CD4-positive, alpha-beta T cell treated with Interleukin-1 beta for 1 hour (primary cell): Measurements from ENCODE around the gene UNC79.

Experiments used
- DNase-seq, 2 donors: peaks; one replicate each; pipeline ENCODE4 v3.0.0-alpha.2; 2020 to 2022

The UNC79 gene

GRCh38 chr14:93712838-93713724 lies 282.3 kb downstream of the UNC79 start:
- no peak for DNase-seq

- no peak for DNase-seq
Measured at GRCh38 chr14:93713726-93714405, 283.1 kb downstream of the UNC79 start.

DNA sequence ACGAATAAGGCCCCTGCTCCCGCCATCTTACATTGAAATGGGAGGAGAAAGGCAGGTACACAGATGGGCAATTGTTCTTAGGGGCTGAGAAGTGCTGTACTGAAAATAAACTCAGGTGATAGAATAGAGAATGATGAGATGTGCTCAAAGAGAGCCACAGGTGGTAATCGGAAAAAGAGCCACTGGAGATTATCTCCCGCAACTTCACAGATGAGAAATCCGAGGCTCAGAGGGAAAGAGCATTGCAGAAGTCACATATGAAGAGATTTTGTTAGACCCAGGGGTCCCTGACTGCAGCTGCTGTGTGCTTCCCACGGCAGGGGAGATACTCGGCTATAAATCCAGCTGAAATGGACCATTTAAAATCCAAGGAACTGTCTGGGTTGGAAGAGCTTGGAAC lies 283.9 kb downstream of the UNC79 start:
- DNase-seq = no peak

DNA sequence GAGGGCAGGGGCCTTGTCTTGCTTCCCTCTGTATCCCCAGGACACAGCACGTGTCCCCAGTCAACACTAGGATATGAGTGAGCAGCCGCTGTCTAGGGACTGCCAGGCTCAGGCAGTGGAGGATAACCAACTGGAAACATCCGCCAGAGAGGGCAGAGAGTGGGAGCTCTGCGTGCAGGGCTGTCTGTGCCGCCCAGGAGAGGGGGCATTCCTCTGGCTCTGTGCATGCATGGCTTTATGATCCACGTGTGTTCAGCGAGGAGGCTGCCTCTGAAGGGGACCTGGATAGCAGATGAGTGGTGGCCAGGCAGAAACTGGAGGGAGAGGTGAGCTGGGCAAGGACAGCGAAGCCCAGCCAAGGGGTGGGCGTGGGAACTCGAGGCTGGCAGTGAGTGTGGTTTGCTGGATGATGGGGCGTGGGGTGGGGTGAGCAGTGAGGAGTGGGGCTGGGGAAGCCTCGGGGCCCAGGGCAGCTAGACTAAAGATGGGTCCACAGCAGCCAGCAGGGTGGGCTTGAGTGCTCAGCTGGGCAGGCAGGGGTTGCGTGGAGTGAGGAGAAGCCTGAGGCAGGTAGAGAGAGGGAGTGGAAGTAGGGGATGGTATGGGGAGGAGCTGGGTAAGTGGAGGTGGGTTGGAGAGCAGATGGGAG lies 284.7 kb downstream of the UNC79 start:
- DNase-seq = no peak

GRCh38 chr14:93716002-93716745 lies 285.4 kb downstream of the UNC79 start:
- DNase-seq = no peak

- no peak for DNase-seq
Measured at GRCh38 chr14:93716746-93717667, 286.3 kb downstream of the UNC79 start.

- DNase-seq = no peak
Measured at GRCh38 chr14:93717668-93718320, 287.1 kb downstream of the UNC79 start.

GRCh38 chr14:93719256-93719655 lies 288.5 kb downstream of the UNC79 start:
- no peak for DNase-seq

- DNase-seq = no peak
Measured at GRCh38 chr14:93720076-93720815, 289.5 kb downstream of the UNC79 start.

DNA sequence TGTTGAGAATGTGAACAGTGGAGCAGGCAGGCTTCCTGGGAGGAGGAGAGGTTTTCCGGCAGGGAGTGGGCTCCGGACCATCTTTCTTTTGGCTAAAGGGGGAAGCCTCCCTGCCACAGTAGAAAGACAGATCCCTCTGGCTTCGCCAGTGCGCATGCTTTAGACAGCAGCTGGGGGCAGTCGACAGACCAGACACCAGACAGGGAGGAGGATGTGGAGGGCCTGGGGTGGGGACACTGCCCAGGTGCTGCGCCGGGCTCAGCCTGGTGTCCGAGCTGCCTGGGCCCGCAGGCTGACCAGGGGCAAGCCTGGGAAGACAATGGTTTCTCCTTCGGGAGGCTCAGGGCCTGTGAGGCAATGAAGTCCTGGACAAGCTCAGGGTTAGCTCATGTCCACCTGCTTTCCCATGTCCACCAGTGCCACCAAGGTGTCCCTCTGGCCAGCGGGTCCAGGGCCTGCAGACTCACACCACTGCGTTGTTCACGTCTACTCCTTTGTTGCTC lies 290.3 kb downstream of the UNC79 start:
- DNase-seq = no peak

GRCh38 chr14:93723001-93723400 lies 292.3 kb downstream of the UNC79 start:
- no peak for DNase-seq

DNA sequence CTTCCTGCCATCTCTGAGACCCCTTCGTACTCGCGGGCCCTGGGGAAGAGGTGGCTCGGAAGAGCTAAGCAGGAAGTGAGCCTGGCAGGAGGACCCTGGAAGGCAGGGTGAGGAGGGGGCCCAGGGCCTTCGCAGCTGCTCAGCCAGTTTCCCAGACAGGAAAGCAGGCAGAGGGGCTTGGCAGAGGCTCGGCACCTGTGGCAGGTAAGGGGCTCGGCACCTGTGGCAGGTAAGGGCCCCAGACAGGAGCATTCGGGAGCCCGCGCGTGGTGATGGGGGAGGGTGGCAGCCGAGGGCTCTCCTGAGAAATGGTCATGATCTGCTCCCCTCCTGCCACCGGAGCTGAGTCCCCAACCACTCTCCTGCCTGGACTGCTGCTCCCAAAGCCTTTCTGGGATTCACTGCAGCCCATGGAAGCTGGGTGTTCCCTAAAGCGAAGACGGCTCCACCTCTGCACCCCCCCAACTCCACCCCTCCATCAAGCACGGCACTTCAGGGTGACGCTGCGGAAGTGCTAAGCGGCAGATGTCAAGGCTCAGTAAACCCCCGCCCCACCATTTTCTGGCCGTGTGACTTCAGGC lies 294.4 kb downstream of the UNC79 start:
- DNase-seq = no peak

GRCh38 chr14:93725993-93726392 lies 295.3 kb downstream of the UNC79 start:
- no peak for DNase-seq

- DNase-seq = no peak
Measured at GRCh38 chr14:93727039-93727740, 296.5 kb downstream of the UNC79 start.

GRCh38 chr14:93727917-93728650 lies 297.3 kb downstream of the UNC79 start:
- no peak for DNase-seq

DNA sequence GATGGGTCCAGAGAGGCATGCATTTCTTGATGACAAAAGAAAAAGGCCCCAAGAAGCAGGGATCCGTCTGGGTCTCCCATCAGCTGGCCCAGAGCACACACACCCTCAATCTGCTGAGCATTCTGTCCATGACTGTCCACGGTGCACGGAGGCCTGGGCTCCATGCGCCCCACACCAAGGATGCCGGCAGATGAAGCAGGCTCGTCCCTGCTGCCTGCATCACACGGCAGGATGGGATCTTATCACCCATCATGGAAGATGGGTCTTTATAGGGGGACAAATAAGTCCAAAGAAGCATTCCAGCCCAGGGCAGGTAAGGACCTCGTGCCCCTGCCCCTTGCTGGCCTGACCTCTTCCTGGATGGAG lies 297.9 kb downstream of the UNC79 start:
- DNase-seq = no peak

DNA sequence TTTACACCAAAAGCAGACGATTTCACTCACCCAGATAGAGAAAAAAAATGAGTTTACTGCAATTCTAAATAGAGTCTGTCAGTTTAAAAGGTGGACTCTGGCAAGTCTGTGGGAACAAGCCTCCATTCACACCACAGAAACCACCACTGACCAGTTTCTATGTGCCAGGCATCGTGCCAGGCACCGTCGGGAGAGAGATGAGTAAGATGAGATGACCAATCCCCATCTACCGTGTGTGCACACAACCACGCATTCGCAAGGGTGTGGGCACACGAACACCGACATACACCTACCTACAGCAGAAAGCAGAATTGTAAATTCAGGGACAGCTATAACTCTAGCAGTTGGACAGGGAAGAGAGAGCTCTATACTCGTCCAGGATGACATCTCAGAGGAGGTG lies 299.3 kb downstream of the UNC79 start:
- no peak for DNase-seq

DNA sequence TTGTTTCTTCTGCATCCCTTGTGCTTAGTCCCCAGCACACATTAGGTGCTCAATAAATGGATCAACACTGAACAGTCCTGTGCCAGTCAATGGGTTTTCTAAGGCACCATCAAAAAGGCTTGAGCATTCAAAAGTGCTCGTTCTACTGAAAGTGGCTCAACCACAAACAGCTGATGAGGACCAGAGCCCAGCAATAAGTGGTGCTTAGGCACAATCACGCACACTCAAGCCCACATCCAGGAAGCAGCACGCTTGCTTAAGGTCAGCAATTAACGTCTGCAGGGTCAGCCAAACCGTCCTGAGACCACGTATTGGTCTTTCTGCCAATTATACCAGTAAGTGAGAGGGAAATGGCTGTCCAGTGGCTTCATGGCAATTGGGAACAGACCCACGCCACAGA lies 301.0 kb downstream of the UNC79 start:
- DNase-seq = no peak

GRCh38 chr14:93732524-93732923 lies 301.8 kb downstream of the UNC79 start:
- DNase-seq = no peak
